ENCODE measurements around the gene GASK1A.
"Not testable (repeated sequence)": the region's sequence is repeated elsewhere in the genome, so short reads cannot be mapped to it uniquely, and the experiment has no call there.

GASK1A gene

DNA sequence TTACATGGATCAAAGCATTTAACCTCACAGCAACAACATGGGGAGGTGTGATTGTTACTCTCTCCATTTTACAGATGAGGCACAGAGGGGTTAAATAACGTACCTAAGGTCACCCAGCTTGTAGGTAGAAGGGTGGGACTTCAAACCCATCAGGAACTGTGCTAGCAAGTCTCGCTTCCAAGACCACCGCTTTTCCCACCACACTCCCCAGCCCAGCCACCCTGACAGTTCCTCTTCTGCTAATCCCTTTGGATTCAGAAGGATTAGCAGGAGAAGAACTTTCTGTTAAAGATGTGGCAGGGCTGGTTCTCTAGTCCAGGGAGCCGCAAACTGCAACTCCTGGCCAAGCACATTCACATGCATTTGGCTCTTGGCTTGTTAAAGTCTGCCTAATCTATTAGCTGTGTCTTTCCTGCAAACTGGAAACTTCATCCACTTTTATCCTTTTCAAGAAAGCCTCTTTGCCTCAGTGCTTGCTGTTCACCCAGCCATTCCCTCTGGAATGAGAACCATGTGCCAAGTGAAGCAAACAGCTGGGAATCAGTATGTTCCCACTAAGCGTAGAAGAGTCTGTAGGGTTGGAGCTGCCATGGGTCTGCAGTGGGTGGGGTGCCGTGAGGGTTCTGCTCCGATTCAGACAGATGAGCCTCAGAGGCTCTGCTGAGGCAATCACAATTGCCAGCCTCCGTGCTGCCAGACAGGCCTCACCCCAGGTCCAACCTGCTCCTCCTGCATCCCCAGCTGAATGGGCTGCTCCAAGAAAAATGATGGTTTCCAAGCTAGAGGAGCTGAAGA lies 82.2 kb downstream of the GASK1A start:
- TF ChIP-seq POLR2A (IDR thresholded peaks at IDR 0.05; ENCODE audit: extremely low read depth, insufficient read length) (no peak), MYC (IDR thresholded peaks at IDR 0.05; ENCODE audit: low read depth, low read length) (no peak), MAX (IDR thresholded peaks at IDR 0.05; ENCODE audit: low read depth, low read length) (no peak)
- TF ChIP-seq, protein P1, sequence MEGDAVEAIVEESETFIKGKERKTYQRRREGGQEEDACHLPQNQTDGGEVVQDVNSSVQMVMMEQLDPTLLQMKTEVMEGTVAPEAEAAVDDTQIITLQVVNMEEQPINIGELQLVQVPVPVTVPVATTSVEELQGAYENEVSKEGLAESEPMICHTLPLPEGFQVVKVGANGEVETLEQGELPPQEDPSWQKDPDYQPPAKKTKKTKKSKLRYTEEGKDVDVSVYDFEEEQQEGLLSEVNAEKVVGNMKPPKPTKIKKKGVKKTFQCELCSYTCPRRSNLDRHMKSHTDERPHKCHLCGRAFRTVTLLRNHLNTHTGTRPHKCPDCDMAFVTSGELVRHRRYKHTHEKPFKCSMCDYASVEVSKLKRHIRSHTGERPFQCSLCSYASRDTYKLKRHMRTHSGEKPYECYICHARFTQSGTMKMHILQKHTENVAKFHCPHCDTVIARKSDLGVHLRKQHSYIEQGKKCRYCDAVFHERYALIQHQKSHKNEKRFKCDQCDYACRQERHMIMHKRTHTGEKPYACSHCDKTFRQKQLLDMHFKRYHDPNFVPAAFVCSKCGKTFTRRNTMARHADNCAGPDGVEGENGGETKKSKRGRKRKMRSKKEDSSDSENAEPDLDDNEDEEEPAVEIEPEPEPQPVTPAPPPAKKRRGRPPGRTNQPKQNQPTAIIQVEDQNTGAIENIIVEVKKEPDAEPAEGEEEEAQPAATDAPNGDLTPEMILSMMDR (IDR thresholded peaks at IDR 0.05; ENCODE audit: low read depth, low read length) = no peak
- no peak for DNase-seq (ENCODE audit: low read depth)
- no peak overlapping the region for H3K4me3 ChIP-seq (ENCODE audit: low read depth, low read length)

GRCh38 chr3:43062040-43062563 lies 83.0 kb downstream of the GASK1A start:
- TF ChIP-seq MYC (IDR thresholded peaks at IDR 0.05; ENCODE audit: low read depth, low read length) = no peak
- TF ChIP-seq POLR2A (IDR thresholded peaks at IDR 0.05; ENCODE audit: extremely low read depth, insufficient read length) = no peak
- TF ChIP-seq, protein P1 (IDR thresholded peaks at IDR 0.05; ENCODE audit: low read depth, low read length) = no peak
- no peak for TF ChIP-seq MAX (IDR thresholded peaks at IDR 0.05; ENCODE audit: low read depth, low read length)
- DNase-seq (ENCODE audit: low read depth) = no peak
- H3K4me3 ChIP-seq (ENCODE audit: low read depth, low read length) = no peak overlapping the region

DNA sequence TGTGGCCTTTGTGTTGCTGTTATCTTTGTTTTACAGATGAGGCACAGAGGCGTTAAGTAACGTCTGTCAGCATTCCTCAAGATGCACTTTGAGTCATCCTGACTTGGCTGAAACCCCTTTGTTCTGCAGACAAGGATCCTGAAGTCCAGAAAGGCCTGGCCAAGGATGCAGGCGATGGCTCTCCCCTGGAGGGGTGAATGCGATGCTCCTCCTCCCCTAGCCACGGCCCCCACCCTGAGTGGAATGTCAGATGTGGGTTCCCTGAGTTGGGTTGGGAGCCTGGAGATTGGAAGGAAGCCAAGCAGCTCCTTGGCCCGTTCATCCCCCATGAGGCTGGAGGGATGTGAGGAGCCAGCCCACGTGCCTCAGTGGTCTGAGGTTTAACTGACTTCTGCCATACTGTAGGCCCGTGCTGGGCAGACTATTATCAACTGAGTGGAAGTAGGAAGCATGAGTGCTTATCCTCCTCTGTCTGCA lies 83.5 kb downstream of the GASK1A start:
- H3K4me3 ChIP-seq (ENCODE audit: low read depth, low read length) = no peak overlapping the region
- TF ChIP-seq MYC (IDR thresholded peaks at IDR 0.05; ENCODE audit: low read depth, low read length) (no peak), POLR2A (IDR thresholded peaks at IDR 0.05; ENCODE audit: extremely low read depth, insufficient read length) (no peak), MAX (IDR thresholded peaks at IDR 0.05; ENCODE audit: low read depth, low read length) (no peak)
- TF ChIP-seq, protein P1 (IDR thresholded peaks at IDR 0.05; ENCODE audit: low read depth, low read length) = no peak
- DNase-seq (ENCODE audit: low read depth) = no peak

GRCh38 chr3:43063114-43063513 lies 84.0 kb downstream of the GASK1A start:
- no peak for DNase-seq (ENCODE audit: low read depth)
- H3K4me3 ChIP-seq (ENCODE audit: low read depth, low read length) = no peak overlapping the region
- no peak for TF ChIP-seq MYC (IDR thresholded peaks at IDR 0.05; ENCODE audit: low read depth, low read length)
- TF ChIP-seq, protein P1 (IDR thresholded peaks at IDR 0.05; ENCODE audit: low read depth, low read length) = no peak
- no peak for TF ChIP-seq MAX (IDR thresholded peaks at IDR 0.05; ENCODE audit: low read depth, low read length)
- no peak for TF ChIP-seq POLR2A (IDR thresholded peaks at IDR 0.05; ENCODE audit: extremely low read depth, insufficient read length)

DNA sequence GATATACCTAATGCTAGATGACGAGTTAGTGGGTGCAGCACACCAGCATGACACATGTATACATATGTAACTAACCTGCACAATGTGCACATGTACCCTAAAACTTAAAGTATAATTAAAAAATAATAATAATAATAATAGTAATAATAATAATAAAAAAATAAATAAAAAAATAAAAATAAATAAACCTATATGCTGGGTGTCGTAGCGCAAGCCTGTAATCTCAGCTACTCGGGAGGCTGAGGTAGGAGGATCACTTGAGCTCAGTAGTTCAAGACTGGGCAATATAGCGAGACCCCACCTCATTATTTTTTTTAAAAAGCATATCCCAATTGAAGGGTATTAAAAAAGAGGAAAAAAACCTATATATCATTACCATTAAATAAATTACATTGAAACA lies 91.6 kb downstream of the GASK1A start:
- not testable (repeated sequence) for H3K4me3 ChIP-seq (ENCODE audit: low read depth, low read length); DNase-seq (ENCODE audit: low read depth)

DNA sequence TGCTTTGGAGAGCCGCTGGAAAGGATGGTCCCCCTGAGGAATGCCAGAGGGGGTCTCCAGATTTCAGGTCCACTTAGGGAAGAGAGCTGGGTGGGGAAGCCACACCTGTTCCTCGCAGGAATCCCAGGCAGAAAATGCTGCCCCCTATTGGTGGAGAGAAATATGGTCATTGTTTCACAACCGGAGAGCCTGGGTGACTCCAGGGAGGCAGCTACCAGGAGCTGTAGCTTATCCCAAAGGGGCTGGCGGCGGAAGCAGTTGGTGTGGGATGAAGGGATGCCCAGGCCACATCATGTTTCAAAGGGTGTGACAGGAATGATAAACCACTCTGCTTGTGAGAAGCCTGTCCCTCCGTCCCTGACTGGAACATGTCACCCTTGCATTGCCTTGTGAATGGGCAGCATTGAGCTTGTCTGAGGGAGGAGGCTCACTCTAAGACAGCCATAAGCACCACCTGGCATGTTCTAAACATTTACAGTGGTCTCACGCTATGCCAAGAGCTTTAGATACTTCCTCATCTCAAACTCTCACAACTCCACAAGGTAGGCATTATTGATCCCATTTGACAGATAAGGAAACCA lies 92.3 kb downstream of the GASK1A start:
- TF ChIP-seq, protein P1 (IDR thresholded peaks at IDR 0.05; ENCODE audit: low read depth, low read length) = peak; percentile 28
- no peak for TF ChIP-seq MAX (IDR thresholded peaks at IDR 0.05; ENCODE audit: low read depth, low read length)
- no peak for TF ChIP-seq POLR2A (IDR thresholded peaks at IDR 0.05; ENCODE audit: extremely low read depth, insufficient read length)
- no peak overlapping the region for H3K4me3 ChIP-seq (ENCODE audit: low read depth, low read length)
- DNase-seq (ENCODE audit: low read depth) = peak; percentile 8
